Measurements from ENCODE around the gene OR2Y1.
"Not testable (repeated sequence)": the region's sequence is repeated elsewhere in the genome, so short reads cannot be mapped to it uniquely, and the experiment has no call there.

OR2Y1 gene

DNA sequence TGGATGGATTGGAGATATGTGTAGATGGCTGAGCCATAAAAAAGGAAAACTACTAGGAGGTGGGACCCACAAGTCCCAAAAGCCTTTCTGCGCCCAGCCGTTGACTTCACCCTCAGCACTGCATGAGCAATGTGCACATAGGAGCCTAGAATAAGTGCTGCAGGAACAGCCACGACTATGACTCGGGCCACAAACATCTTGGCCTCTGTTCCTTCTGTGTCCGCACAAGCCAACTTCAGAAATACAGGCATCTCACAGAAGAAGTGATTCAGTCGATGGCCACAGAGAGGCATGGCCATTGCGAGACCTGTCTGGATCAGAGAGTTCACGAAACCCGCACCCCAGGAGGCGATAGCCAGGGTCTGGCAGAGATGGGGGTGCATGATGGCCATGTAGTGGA lies 587 bp downstream of the OR2Y1 start:
- no peak for DNase-seq (ENCODE audit: low read depth)

DNA sequence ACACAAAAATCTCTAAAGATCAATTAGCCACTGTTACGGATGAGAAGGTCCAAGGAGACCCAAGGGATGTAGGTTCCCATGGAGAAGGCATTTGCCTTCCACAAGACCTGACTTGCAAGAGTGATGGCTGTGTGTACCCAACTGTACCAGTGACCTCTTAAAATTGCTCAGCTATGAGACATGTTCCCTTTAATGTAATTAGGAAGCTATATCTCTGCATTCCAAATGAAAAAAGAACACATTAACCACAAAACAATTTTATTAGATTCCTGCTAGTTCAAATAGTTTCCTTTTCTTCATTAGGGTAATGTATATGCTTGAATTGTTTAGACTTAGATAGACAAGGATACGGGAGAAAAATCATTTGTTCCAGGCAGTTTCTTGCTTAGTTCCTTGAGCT lies 3.3 kb downstream of the OR2Y1 start:
- DNase-seq (ENCODE audit: low read depth), result no peak

DNA sequence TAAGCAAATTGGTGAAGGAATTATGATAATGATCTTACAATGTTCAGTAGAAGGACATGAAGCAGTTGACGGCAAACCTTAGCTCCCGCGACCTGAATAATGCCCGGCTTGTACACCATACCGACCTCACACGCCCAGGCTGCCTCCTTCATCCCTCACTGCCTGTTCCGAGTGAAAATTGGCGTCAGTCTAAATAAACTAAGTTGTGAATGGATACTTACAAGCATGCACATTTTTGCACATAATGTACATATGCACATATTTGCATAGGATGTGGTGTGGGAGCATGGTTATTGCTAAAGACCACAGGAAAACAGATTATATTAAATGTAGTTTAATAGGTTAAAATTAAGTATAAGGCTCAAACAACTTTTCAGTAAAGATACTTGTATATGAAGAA lies 14.9 kb downstream of the OR2Y1 start:
- no peak for DNase-seq (ENCODE audit: low read depth)

DNA sequence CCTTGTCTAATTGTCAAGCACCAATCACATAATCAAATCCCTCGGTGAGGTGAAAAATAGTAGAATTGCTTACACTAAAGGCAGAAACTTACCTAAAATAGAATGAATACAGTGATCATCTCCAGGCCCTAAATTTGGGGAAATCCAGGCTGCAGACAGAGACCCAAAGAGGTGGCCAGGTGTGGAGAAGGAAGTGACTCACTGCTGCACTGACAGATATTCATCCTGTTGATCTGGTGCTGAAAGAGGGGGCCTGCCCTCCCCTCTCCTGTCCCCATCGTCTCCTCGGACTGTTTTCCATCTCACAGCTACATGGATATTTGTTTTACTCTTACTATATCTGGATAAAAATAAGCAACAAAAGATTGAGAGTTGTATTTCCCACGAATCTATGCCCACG lies 15.9 kb downstream of the OR2Y1 start:
- no peak for DNase-seq (ENCODE audit: low read depth)

DNA sequence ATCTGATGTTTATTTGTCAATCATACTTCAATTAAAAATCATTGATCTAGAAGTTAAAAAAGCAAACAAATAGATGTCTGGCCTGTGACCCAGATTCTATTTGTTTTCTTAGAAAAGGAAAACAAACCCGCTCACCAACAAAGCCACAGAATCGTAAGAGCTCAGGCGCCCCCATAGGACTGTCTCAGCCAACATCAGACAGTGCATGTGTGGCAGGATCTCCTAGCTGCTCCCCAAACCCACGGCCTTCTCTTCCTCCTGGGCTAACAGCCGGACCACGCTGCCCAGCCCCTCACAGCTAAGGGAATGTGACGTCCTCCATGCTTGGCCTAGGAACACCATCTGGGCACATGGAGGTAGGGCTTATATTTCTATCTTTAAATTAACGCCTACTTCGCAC lies 19.4 kb downstream of the OR2Y1 start:
- DNase-seq (ENCODE audit: low read depth), result no peak

DNA sequence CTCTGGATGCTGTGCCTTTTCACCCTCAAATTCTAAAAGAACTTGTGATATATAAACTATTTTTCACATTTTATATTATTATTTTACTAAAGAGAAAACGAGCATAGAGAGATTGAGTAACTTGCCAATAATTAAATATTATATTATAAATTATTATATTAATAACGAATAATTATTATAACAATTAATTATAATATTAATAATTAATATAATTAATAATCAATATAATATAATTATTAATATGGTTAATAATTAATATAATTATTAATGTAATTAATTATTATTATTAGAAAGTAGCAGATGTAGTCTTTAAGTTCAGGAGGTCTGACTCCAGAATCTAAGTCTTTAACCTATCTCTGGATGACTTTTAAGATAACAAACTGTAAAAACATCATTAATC lies 20.1 kb downstream of the OR2Y1 start:
- no peak for DNase-seq (ENCODE audit: low read depth)

DNA sequence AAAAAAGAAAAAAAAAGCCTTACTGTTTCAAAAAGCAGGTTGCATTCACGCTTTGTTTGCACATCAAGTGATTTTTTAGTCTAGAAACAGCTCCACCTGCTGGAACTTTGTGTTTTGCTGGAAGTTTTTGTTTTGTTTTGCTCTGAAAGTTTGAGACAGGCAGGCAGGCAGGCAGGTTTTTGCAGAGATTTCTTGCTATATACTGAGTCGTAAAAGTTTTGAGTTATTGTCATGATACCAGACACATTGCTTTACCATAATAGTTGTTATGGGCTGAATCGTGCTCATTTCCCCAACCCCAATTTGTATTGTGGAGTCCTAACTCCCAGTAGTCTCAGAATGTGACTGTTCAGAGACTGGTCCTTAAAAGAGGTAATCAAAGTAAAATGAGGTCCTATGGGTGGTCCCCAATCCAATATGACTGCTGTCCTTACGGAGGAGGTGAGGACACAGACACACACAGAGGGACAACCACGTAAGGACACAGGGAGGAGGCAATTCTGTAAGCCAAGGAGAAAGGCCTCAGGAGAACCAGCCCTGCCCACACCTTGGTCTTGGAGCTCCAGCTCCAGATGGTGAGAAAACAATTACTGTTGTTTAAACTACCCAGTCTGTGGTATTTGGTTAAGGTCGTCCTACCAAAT lies 20.9 kb downstream of the OR2Y1 start:
- peak; percentile 32 for DNase-seq (ENCODE audit: low read depth)

DNA sequence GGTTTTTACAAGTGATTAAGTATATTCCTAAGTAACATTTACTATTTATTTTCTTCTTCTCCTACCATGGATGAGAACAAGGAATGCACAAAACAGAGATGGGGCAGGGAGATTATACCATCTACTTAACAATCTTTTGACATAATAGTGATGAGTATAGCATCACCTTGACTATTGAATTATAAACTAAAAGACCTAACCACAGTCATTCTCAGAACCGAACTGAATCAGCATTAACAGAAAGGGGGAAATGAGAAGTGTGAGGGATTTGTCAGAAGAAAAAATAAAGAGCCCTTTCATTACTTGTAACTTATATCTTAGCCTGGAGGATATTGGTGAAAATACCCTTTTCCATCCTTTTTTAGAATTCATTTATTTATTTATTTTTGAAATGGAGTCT lies 21.9 kb downstream of the OR2Y1 start:
- DNase-seq (ENCODE audit: low read depth), result no peak

DNA sequence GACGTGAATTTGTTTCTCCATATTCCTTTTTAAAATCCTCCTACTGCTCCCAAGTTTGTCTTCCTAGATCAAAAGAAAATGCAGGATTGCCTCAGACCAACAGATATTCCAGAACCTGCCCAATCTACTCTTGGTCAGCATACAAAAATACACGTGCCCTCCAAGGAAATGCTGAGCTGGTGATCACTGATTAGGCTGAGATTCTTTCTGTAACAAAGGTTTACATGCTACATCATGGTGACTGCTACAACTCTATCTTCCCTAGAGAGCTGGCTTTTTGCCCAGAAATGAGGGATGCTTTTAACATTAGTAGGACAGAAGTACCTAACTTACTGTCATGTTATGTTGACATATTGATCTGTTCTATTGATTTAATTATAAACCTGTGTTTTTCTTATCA lies 35.5 kb downstream of the OR2Y1 start:
- DNase-seq (ENCODE audit: low read depth), result no peak

DNA sequence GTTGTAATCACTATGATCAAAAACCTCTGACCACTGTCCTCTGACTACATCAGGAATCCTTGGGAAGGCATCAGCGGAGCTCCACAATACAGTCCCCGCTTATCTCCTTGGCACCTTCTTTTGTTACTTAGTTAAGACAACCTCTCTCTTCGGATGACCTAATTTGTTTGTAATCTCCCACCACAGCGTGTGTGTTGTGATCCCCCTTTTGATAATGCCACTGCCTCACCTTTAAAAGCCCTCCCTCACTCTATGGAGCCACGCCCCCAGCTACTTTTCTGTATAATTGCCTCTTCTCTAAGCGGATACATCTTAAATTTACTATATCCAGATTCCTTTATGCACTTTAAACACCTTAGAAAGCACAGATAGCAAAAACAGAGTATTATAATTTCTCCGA lies 35.9 kb downstream of the OR2Y1 start:
- DNase-seq (ENCODE audit: low read depth), result no peak

DNA sequence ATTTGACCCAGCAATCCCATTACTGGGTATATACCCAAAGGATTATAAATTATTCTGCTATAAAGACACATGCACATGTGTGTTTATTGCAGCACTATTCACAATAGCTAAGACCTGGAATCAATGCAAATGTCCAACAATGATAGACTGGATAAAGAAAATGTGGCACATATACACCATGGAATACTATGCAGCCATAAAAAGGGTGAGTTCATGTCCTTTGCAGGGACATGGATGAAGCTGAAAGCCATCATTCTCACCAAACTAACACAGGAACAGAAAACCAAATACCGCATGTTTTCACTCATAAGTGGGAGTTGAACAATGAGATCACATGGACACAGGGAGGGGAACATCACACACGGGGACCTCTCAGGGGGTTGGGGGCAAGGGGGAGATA lies 36.5 kb downstream of the OR2Y1 start:
- DNase-seq (ENCODE audit: low read depth), result not testable (repeated sequence)

DNA sequence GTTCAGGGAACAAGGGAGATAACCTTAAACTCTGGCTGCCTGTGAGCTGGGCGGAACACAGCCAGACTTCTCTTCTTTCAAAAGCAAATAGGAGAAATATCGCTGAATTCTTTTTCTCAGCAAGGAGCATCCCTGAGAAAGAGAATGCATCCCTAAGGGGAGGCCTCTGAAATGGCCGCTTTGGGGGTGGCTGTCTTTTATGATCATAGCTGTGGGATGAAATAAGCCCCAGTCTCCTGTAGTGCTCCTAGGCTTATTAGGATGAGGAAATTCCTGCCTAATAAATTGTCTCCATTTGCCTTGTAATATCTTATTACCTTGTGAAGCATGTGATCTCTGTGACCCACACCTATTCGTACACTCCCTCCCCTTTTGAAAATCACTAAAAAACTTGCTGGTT lies 39.4 kb downstream of the OR2Y1 start:
- not testable (repeated sequence) for DNase-seq (ENCODE audit: low read depth)

DNA sequence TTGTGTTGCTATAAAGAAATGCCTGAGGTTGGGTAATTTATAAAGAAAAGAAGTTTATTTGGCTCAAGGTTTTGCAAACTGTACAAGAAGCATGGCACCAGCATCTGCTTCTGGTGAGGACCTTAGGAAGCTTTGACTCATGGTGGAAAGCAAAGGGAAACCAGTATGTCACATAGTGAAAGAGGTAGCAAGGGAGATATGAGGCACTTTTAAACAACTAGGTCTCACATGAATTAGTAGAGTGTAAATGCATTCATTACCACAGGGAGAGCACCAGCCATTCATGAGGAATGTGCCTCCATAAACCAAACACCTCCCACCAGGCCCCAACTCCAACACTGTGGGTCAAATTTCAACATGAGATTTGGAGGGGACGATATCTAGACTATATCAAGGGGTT lies 40.8 kb downstream of the OR2Y1 start:
- DNase-seq (ENCODE audit: low read depth), result no peak

DNA sequence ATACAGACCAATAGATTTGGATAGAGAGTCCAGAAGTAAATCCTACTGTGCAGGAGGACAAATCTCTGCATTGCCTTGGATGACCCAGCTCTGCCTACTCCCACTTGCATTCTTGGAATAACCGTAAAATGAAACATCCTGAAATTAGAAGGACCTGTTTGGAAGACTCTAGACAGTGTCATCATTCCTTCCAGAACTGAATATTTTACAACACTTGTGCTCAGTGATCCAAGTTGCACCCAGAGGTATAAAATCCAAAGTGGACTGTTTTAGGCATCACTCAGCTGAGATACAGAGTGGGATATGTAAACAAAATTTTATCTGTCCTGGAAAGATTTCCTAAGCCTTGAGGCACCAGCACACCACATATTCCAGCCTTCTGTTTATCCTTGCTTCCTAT lies 43.7 kb downstream of the OR2Y1 start:
- no peak for DNase-seq (ENCODE audit: low read depth)

DNA sequence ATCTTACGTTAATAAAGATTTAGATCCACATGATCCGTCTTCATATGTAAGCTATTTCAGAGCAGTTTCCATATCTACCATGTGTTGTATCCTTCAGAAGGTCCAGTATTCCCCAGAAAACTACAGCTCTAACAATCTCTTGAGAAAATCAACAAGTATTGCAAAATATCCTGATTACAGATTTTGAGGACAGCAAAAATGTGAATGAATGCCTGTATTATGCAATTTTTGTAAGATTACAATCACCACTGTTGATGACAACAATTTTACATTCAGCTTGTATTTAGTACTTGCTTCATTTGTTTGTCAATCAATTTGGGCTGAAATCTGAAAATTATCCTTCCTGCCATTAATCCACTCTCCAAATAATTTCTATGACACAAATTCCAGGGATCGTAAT lies 47.4 kb downstream of the OR2Y1 start:
- no peak for DNase-seq (ENCODE audit: low read depth)

DNA sequence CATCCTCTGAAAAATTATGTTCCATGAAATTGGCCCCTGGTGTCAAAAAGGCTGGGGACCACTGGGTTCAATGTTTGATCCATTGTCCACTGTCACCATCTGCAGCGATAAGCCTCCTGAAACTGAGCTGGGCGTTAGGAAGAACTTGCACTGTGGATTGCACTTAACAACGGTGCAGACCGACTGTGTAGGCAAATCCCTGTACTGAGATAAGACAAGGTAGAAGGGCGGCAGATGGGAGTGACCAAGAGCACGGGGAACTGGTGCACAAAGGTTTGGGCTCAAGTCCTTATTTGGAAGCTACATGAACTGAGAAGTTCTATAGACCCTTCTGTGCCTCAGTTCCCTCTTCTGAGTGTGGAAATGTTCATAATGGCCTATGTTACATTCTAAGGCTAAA lies 48.8 kb downstream of the OR2Y1 start:
- DNase-seq (ENCODE audit: low read depth), result no peak

DNA sequence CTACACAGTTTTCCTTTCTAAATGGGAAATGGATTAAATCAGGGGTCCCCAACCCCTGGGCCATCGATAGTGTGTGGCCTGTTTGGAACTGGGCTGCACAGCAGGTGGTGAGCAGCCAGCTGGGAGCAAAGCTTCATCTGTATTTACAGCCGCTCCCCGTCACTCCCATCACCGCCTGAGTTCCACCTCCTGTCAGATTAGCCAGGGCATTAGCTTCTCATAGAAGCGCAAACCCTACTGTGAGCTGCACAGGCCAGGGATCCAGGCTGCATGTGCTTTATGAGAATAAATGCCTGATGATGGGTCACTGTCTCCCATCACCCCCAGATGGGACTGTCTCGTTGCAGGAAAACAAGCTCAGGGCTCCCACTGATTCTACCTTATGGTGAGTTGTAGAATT lies 49.3 kb downstream of the OR2Y1 start:
- no peak for DNase-seq (ENCODE audit: low read depth)

DNA sequence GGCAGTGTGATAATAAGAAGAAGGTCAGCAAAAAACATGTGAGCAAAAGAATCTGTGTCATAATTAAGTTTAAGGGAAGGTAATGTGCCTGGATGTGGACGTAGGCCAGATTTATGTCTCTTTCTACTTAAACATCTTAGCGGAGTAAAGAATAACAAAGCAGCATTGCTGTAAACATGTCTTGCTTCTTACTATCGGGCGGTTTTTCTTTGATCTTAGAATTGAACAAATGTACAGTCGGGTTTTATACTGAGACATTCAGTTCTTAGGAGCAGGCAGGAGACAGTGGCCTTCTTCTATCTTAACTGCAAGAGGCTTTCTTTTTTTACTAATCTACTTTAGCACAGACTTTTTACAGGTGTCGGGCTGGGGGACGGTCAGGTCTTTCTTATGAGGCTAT lies 50.1 kb downstream of the OR2Y1 start:
- no peak for DNase-seq (ENCODE audit: low read depth)
